OCI-M2 (cell line): ENCODE data around the gene DCST1.

Experiments
- DNase-seq: peaks from one replicate; lab custom pipeline; 2025; ENCODE audit not compliant: unreplicated experiment; lab: John Stamatoyannopoulos, UW

DCST1 gene

DNA sequence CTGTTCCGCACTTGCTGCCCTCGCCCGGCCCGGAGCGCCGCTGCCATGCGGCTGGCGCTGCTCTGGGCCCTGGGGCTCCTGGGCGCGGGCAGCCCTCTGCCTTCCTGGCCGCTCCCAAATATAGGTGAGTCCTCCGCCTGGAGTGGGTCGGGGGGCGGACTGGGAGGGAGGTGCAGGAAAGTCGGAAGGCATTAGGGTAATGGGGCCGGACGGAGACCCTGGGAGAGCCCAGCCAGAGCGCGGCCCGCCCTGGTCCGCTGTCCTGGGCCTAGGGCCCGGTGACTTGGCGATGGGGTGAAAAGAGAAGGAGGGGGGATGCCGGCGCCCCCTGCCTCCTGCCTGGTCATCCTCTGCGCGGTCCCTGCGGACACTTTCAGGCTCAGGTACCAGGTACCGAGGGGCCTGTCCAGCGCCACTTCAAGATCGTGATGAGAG lies 17.7 kb downstream of the DCST1 start:
- no peak for DNase-seq

DNA sequence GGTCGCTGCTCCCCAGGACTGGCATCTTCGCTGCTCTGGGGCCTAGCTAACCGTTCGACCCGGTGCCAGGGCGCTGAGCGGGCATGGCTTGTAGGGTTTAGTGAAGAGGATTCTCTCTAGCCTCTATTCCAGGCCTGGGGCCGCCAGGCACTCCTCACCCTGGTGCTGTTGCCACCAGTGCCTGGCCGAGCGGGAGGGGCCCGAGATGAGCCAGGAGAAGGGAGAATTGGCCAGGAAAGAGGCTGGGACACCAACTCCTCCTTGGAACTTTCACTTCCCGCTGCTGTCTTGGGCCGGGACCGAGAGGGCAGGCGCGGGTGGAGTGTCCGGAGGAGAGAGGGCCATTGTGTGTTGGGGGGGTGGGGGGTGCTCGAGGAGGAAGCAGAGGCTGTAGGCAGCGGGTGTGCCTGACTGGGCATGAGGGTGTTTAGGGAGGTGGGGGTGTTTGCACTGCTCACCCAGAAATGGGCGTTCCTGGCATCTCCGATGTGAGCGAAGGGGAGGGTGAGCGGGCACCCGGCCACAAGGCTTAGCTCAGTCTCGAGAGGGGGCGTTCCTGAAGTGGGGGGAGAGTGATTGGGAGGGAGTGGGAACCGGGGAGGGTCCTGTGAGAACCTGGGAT lies 18.3 kb downstream of the DCST1 start:
- DNase-seq: no peak

DNA sequence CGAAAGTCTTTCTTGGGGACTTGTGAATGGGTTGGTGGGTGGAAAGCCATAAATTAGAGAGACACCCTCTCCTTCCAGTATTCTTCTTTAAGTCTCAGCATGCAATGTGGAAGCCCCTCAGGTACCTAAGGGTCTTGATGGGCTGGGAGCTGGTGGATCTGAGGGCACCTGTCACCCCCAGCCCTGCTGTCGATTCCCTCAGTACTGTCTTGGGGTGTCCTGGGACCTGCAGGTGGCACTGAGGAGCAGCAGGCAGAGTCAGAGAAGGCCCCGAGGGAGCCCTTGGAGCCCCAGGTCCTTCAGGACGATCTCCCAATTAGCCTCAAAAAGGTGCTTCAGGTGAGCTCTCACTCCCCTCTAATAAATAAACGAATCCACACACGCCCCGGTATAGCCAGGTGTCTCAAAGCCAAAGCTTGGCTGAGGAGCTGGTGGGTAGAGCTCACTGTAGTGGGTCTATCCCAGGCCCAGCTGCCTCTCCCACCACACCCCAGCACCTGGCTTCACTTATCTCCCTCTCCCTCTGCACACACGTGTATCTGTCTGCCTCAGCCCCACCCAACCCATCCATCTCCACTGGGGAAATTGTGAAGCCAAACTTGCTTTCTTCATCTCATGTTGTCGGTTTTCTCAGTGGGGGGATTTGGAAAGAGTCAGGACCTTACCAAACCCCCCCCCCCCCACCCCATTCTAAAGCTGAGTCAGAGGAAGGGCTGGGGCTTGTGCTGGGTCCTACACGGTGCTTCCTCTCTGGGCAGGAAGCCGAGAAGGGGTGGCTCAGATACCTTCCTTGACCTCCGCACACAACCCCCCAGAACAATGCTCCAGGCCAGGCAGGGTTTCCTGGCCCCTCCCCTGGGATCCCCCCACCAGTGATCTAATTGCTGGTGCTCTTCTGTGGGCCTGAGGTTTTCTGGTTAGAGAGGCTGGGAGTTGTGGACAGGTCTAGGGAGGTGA lies 19.1 kb downstream of the DCST1 start:
- DNase-seq: no peak

DNA sequence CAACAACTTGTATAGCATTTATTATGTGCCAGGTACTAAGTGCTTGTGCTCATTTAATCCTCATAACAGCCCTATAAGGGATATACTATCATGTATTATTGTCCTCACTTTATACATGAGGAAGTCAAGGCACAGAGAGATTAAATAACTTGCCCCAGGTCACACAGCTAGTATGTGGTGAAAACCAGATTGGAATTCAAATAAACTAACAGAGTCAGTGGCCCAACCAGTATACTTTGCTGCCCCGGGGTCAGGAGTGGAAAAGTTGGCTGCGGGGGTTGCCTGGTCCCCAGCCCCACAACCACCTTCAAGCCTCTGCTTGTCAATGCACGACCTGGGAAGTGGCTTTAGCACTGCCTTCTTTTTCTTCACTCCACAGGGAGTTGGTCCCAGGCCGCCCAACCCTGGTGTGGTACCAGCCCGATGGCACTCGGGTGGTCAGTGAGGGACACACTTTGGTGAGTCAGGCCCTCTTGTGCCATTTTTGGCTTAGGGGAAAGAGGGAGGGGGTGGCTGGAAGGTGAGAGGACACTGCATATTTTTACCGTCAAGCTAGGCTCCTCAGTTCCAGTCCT lies 20.0 kb downstream of the DCST1 start:
- no peak for DNase-seq

- no peak for DNase-seq
Measured at GRCh38 chr1:155057104-155057503, 23.5 kb downstream of the DCST1 start.

- no peak for DNase-seq
Measured at GRCh38 chr1:155057788-155058211, 24.2 kb downstream of the DCST1 start.

DNA sequence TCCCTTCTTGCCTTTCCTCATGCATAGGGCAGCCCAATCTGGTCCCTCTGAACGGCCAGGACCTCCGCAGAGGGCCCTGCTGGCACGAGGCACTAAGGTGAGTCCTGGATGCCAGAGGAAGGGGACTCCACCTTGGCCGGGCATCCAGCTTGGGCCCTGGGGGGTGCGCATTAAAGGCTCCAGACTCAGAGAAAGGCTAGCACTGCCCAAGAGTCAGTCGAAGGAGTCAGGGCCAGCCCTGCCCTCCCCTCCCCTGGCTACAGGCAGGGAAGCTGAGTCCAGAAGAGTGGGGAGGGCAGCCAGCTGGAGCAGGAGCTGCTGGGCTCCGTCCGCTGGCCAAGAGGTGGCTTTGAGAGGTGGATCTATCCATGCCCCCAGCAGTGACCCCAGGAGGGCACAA lies 27.1 kb downstream of the DCST1 start:
- DNase-seq: no peak

DNA sequence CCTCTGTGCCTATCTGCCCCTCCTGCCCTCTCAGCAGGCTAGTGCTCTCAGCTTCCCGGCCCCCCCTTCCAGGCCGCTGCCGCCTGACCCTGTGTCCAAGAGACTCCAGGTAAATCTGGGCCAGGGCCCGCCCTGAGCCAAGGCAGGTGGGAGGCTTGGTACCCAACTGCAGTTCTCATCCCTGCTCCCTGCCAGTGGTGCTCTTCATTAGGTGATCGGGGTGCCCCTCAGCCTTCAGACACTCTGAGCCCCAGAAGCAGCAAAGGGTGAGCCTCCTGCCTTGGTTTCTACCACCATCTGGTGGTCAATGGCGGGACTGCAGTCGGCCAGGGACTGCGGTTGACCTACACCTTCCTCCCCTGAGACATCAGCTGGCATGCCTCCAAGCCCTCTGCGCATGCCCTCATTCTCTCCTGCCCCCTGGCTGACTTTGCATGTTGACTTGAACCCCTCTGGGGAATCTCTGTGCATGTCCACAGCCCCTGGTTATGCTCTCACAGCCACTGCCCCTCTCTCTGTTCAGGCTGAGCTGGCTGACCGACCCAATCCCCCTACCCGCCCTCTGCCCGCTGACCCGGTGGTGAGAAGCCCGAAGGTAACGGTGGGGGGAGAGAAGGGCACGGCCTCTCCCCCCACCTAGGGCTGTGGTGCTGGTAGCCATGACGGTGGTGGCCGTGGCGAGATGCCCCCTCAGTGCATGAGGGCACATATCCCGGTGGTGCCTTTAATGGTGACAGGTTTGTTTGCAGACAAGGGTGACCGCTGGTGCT lies 27.9 kb downstream of the DCST1 start:
- peak; percentile 40 for DNase-seq

DNA sequence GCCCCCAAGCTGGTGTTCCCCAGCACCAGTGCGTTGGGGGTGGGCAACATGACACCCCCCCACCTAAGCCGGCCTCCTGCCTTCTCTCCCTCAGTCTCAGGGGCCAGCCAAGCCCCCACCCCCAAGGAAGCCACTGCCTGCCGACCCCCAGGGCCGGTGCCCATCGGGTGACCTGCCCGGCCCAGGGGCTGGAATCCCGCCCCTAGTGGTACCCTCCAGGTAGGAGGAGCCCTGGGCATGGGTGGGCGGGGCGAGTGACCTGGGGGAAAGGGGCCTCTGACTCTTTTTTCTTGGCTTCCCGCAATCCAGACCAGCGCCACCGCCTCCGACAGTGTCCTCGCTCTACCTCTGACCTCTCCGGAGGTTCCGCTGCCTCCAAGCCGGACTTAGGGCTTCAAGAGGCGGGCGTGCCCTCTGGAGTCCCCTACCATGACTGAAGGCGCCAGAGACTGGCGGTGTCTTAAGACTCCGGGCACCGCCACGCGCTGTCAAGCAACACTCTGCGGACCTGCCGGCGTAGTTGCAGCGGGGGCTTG lies 28.6 kb downstream of the DCST1 start:
- DNase-seq: no peak

DNA sequence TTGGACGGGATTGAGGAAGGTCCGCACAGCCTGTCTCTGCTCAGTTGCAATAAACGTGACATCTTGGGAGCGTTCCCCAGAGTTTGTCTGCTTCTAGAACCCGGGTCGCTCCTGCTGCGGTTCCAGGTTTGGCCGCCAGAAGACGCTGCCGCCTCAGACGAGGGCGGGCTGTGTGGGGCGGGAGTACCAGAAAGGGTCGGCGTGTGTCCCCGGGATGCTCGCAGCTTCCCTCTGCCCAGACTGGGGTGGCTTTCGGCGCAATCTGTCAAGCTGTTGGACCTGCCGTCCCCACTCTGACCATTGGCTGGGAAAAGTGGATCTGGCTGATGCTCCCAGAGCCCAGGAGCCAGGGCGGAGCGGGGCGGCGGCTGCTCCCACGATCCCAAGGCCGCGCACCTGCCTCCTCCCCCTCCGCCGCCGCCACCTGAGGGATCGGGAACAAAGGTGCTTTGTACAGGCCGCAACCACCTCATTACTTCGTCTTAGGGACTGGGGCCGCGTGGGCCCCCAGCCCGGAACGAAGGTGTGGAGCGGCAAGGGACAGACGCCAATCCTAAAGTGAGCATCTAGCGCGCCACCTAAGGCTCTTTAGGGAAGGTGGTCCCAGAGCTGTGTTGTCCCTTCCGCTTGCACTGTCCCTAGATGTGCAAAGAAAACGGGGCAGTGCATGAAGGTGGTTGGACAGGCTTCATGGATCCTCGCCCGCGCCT lies 29.2 kb downstream of the DCST1 start:
- DNase-seq: no peak

- DNase-seq: peak; percentile 41
Measured at GRCh38 chr1:155063550-155064110, 30.0 kb downstream of the DCST1 start, which contains the start of gene EFNA4. TSS of gene EFNA4 (plus strand) at chr1:155063740. CDS start at chr1:155063824, 84 bp downstream.

DNA sequence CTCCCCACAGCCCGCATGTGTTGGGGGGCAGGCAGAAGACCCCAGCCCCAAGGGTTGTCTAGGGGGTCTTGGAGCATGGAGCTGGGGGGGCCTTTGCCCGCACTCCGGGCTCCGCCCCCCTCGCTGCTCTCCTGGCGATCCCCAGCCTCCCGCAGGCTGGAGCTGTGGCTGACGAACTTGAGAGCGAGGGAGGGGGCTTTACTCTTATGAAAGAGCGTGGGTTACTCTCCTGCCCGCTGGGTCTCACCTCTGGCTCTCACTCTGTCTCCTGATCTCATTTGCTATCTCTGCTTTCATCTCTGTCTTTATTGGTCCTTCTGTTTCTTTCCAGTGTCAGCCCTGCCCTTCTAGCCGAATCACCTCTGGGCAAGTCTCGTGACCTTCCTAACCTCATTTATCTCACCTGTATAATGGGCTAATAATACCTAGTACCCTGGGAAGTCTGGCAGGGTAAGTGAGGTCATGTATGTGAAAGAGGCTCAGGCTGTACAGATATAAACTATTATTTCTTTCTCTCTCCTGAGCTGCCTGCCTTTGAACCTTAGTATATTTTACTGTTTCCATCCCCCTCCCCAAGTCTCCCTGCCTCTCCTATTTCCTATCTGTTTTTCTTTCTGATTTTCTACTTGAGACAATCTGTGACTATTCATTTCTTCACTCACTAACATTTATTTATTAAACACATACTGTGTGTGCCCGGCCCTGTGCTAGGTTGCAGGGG lies 30.6 kb downstream of the DCST1 start:
- DNase-seq: no peak

DNA sequence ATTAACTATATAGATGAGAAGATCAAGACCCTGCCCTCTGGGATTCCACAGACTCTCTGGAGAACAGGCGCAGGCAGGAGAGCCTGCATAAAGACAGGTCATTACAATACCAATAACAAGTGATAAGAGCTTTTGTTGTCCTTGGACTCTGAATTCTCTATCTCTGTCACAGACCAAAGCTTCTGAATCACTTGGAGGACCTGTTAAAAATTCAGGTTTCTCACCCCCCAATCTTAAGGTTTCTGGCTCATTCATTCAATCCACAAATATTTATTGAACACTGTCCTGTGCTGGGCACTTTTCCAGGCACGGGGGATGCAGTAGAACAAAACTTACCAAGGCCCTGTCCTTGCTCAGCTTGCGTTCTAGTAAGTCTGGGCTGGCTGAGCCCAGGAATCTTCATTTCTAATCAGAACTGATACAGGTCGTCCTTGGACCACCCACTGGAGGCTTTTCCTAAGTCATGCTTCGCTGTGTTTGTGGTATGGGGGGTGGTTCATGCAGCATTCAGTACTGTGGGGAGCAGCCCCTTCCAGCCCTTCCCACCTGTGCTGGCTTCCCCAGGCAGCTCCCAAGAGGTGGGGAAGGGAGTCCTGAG lies 31.3 kb downstream of the DCST1 start:
- no peak for DNase-seq

DNA sequence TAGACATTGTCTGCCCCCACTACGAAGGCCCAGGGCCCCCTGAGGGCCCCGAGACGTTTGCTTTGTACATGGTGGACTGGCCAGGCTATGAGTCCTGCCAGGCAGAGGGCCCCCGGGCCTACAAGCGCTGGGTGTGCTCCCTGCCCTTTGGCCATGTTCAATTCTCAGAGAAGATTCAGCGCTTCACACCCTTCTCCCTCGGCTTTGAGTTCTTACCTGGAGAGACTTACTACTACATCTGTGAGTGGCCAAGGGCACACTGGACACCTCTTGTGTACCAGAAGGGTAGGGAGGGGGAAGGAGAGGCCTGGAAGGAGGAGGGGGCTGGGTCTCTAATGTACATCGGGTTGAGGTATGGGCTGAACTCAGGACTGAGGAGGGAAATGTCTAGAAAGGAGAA lies 33.2 kb downstream of the DCST1 start:
- no peak for DNase-seq

GRCh38 chr1:155068599-155068998 lies 35.0 kb downstream of the DCST1 start:
- no peak for DNase-seq

GRCh38 chr1:155069551-155070157 lies 36.0 kb downstream of the DCST1 start:
- no peak for DNase-seq

- no peak for DNase-seq
Measured at GRCh38 chr1:155070158-155070621, 36.6 kb downstream of the DCST1 start.
